GM12872 (cell line): Measurements from ENCODE around the gene FREM1.

ENCODE experiments used
- CTCF ChIP-seq: IDR thresholded peaks from 3 replicates; pipeline ENCODE4 v1.5.1; 2011; ENCODE audit warnings: low read depth, mild to moderate bottlenecking, low read length, moderate library complexity; ENCODE audit not compliant: insufficient read depth

The FREM1 gene

GRCh38 chr9:14831074-14831473, 79.2 kb downstream of the FREM1 start:
- no peak for TF ChIP-seq CTCF

GRCh38 chr9:14830057-14830456, 80.2 kb downstream of the FREM1 start:
- no peak for TF ChIP-seq CTCF

GRCh38 chr9:14829204-14829603, 81.0 kb downstream of the FREM1 start:
- TF ChIP-seq CTCF = no peak

- no peak for TF ChIP-seq CTCF
These were observed 82.4 kb downstream of the FREM1 start for GRCh38 chr9:14827805-14828204.

- TF ChIP-seq CTCF = no peak
These were observed 85.7 kb downstream of the FREM1 start for GRCh38 chr9:14824481-14824880.

- no peak for TF ChIP-seq CTCF
These were observed 86.4 kb downstream of the FREM1 start for GRCh38 chr9:14823800-14824199.

GRCh38 chr9:14822666-14823065, 87.6 kb downstream of the FREM1 start:
- no peak for TF ChIP-seq CTCF

- no peak for TF ChIP-seq CTCF
These were observed 91.0 kb downstream of the FREM1 start for GRCh38 chr9:14819183-14819582.
